Lung (tissue), 12 donors: ENCODE results near the gene SPDYE1. TPM values are rescaled to one million over a fixed set of nuclear protein-coding genes. Genes with fewer than 3 reads are reported as not detected.

Source experiments
- ATAC-seq: fragments of 200-7000 bp; cut with Tn5 transposase; one replicate; pipeline ENCODE4 v1.9.1; 2020; ENCODE audit warnings: moderate number of reproducible peaks; ENCODE audit not compliant: insufficient read depth, low FRiP score
- DNase-seq, 3 donors: peaks; one replicate each; pipeline ENCODE4 v3.0.0-alpha.2; 2013 to 2017
- H3K27ac ChIP-seq, 2 donors: one replicate each; pipeline ENCODE4 v1.5.1; 2013; ENCODE audit warnings: mild to moderate bottlenecking in 2 of 2, moderate library complexity in 2 of 2, control low read depth in 1 of 2, inconsistent platforms in 1 of 2, low read depth in 1 of 2, low read length in 1 of 2
- H3K27me3 ChIP-seq, 3 donors: one replicate each; pipeline ENCODE4 v1.5.1; 2013; ENCODE audit warnings: low read length in 2 of 3; ENCODE audit not compliant: control insufficient read depth in 3 of 3, insufficient read depth in 3 of 3
- H3K36me3 ChIP-seq, 4 donors: one replicate each; pipeline ENCODE4 v1.5.1; 2013; ENCODE audit warnings: low read length in 4 of 4, mild to moderate bottlenecking in 1 of 4, moderate library complexity in 1 of 4; ENCODE audit not compliant: control insufficient read depth in 4 of 4, insufficient read depth in 4 of 4
- H3K4me1 ChIP-seq, 5 donors: one replicate each; pipeline ENCODE4 v1.5.1; 2013; ENCODE audit warnings: low read length in 5 of 5, mild to moderate bottlenecking in 2 of 5, moderate library complexity in 1 of 5; ENCODE audit not compliant: control insufficient read depth in 5 of 5, insufficient read depth in 5 of 5
- H3K4me3 ChIP-seq: one replicate; pipeline ENCODE4 v1.5.1; 2013; ENCODE audit warnings: mild to moderate bottlenecking, control low read depth, moderate library complexity
- H3K9ac ChIP-seq, 2 donors: one replicate each; pipeline ENCODE4 v1.5.1; 2013; ENCODE audit warnings: low read length in 2 of 2, control low read depth in 1 of 2; ENCODE audit not compliant: insufficient read depth in 1 of 2
- H3K9me3 ChIP-seq, 4 donors: one replicate each; pipeline ENCODE4 v1.5.1; 2013; ENCODE audit warnings: low read length in 3 of 4, mild to moderate bottlenecking in 1 of 4, moderate library complexity in 1 of 4; ENCODE audit not compliant: control insufficient read depth in 4 of 4, insufficient read depth in 3 of 4
- WGBS, 2 donors: extraction: QIAGEN DNeasy Blood & Tissue Kit; methylation state at CpG; one replicate each; pipeline ENCODE4 v1.1.7; 2013; 5-methylcytosine and 5-hydroxymethylcytosine counted together
- polyA plus RNA-seq, 2 donors: library from polyadenylated mRNA; stranded (reverse); fragments of 200-250 nt; gene quantifications; one replicate each; pipeline ENCODE4 v1.2.1, GENCODE V29; 2013
- total RNA-seq, 2 donors: library from RNA; depleted of rRNA in 1 of 2; stranded (reverse); fragments of >200 nt in 1 of 2; gene quantifications; one replicate each; pipeline ENCODE4 v1.2.1, GENCODE V29; 2014 to 2021
- TF ChIP-seq, protein P1 (sequence below): IDR thresholded peaks from 2 replicates; pipeline ENCODE4 v1.5.1; 2012; ENCODE audit warnings: mild to moderate bottlenecking; ENCODE audit errors: control extremely low read depth, extremely low read depth
- donor health status: control.
- donor health status: control.
- donor health status: Bipolar disorder and iron deficiency.
- donor health status: healthy.
- donor health status: DM: yes; HTN: yes; CAD: no.

SPDYE1 gene
- total and polyA plus RNA-seq, 4 donors = 0.09 TPM; not detected in 3

DNA sequence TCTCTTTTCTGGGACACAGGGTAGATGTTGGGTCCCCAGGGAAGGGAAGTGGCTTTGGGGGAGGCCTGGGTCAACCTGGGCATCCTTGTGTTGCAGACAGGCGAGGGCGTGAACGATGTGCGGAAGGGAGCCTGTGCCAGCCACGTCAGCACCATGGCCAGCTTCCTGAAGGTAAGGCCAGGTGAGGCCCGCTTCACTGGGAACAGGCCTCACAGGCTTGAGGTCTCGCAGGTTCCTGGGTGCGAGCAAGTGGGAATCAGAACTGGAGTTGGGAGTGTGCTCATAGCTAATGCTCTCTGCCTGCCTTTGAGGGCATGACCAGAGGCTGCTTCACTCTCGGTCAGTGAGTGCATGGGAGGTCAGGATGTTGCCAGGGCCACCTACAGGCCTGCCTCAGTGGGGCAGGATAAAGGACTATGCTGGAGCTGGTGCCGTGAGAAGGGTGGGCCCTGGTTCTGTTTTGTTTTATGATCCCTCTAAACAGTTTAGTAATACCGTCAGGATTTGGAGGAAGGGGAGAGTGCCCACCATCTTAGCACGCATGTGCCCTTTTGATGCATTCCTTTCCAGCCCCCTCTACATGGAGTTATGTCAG is 55.2 kb downstream of the SPDYE1 start:
- H3K4me3 ChIP-seq = no peak overlapping the region
- no peaks in the 10 kb centered on the region for H3K9me3 ChIP-seq
- DNase-seq (no peak), ATAC-seq (no peak)
- no peak overlapping the region for H3K27ac ChIP-seq
- H3K27me3 ChIP-seq = no peaks in the 10 kb centered on the region
- peaks cover 0 to 5% (median 0%) of the 10 kb centered on the region in 5 donors for H3K4me1 ChIP-seq
- TF ChIP-seq, protein P1, sequence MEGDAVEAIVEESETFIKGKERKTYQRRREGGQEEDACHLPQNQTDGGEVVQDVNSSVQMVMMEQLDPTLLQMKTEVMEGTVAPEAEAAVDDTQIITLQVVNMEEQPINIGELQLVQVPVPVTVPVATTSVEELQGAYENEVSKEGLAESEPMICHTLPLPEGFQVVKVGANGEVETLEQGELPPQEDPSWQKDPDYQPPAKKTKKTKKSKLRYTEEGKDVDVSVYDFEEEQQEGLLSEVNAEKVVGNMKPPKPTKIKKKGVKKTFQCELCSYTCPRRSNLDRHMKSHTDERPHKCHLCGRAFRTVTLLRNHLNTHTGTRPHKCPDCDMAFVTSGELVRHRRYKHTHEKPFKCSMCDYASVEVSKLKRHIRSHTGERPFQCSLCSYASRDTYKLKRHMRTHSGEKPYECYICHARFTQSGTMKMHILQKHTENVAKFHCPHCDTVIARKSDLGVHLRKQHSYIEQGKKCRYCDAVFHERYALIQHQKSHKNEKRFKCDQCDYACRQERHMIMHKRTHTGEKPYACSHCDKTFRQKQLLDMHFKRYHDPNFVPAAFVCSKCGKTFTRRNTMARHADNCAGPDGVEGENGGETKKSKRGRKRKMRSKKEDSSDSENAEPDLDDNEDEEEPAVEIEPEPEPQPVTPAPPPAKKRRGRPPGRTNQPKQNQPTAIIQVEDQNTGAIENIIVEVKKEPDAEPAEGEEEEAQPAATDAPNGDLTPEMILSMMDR = no peak
- peaks cover 14 to 49% (median 36%) of the 10 kb centered on the region in 4 donors for H3K36me3 ChIP-seq
- no peak overlapping the region for H3K9ac ChIP-seq
- 90 to 97% methylated on average over 12 of the region's 12 CpGs for WGBS, 2 donors

GRCh38 chr7:44056681-44057080 is 59.0 kb downstream of the SPDYE1 start:
- Histone ChIP-seq H3K9me3 (no peaks in the 10 kb centered on the region), H3K4me3 (no peak overlapping the region), H3K9ac (no peak overlapping the region), H3K36me3 (peaks cover 22 to 66% (median 52%) of the 10 kb centered on the region in 4 donors), H3K27me3 (no peaks in the 10 kb centered on the region), H3K27ac (no peak overlapping the region), H3K4me1 (peaks cover 0 to under 1% (median 0%) of the 10 kb centered on the region in 5 donors)
- no peak for DNase-seq
- TF ChIP-seq, protein P1 = no peak
- 92 to 99% methylated on average over 6 to 7 of the region's 7 CpGs for WGBS, 2 donors
- no peak for ATAC-seq

- Histone ChIP-seq H3K9ac (no peak overlapping the region), H3K4me3 (no peak overlapping the region), H3K27ac (no peak overlapping the region), H3K9me3 (no peaks in the 10 kb centered on the region), H3K36me3 (peaks cover 18 to 67% (median 47%) of the 10 kb centered on the region in 4 donors), H3K27me3 (no peaks in the 10 kb centered on the region), H3K4me1 (no peaks in the 10 kb centered on the region)
- DNase-seq = no peak
- TF ChIP-seq, protein P1 = no peak
- ATAC-seq = no peak
- whole genome bisulfite sequencing, 2 donors = 94 to 98% methylated on average over 11 of the region's 11 CpGs
Measured at GRCh38 chr7:44057181-44057848, 59.6 kb downstream of the SPDYE1 start.
